Measurements from ENCODE around the gene DIAPH1. TPM values are rescaled to one million over a fixed set of nuclear protein-coding genes. Genes with fewer than 3 reads are reported as not detected.

Gene DIAPH1
- total RNA-seq, 1 experiment from 2014 or later, result 157 TPM

GRCh38 chr5:141559461-141559860 is 59.3 kb downstream of the DIAPH1 start:
- H3K4me1 ChIP-seq (replicated peaks; ENCODE audit: insufficient read depth), result peaks cover 5% of the 10 kb centered on the region; the same call in 1 of the 2 replicates
- H3K27me3 ChIP-seq (ENCODE audit: insufficient read depth, low read depth), result no peaks in the 10 kb centered on the region
- H3K4me3 ChIP-seq, result no peak overlapping the region
- no peaks in the 10 kb centered on the region for H3K9me3 ChIP-seq (ENCODE audit: insufficient read depth, low read depth)
- no peak overlapping the region for H2AFZ ChIP-seq
- no TSS peak for BruUV-seq (replicated peaks)
- peak overlapping the region; percentile 28; the same call in 1 of the 2 replicates for H3K27ac ChIP-seq
- DNase-seq, result no peak
- TF ChIP-seq EZH2 (IDR thresholded peaks at IDR 0.05; ENCODE audit: low read depth), result no peak
- TF ChIP-seq CTCF (conservative IDR thresholded peaks at IDR 0.05), result no peak
- ChIA-PET POLR2A (ENCODE audit: unreplicated experiment) (no interaction called here), CTCF (interaction anchor here (0.6 to 0.7 kb wide), 4 partner anchors 60 to 456 kb away, joined by 3 to 13 read pairs (median 4); partner anchors contain the start of gene PCDHGA12)
- peaks cover 30% of the 10 kb centered on the region for H3F3A ChIP-seq (ENCODE audit: insufficient read depth, low read depth)
- intact Hi-C loops (cut with micrococcal nuclease; ENCODE audit: unreplicated experiment), result no loop called here
- no peaks in the 10 kb centered on the region for H3K9me2 ChIP-seq (ENCODE audit: insufficient read depth)
- H3K4me2 ChIP-seq, result no peak overlapping the region
- H3K36me3 ChIP-seq (ENCODE audit: low read depth), result peaks cover 26% of the 10 kb centered on the region
- no peaks in the 10 kb centered on the region for H4K20me1 ChIP-seq (ENCODE audit: insufficient read depth)
- H3K79me2 ChIP-seq (ENCODE audit: low read depth), result no peaks in the 10 kb centered on the region

GRCh38 chr5:141558150-141558549 is 60.6 kb downstream of the DIAPH1 start:
- H3K9me3 ChIP-seq (ENCODE audit: insufficient read depth, low read depth), result no peaks in the 10 kb centered on the region
- peaks cover 16% of the 10 kb centered on the region; the same call in 1 of the 2 replicates for H3K36me3 ChIP-seq (ENCODE audit: low read depth)
- H2AFZ ChIP-seq, result no peak overlapping the region
- no peak for DNase-seq
- H3K27me3 ChIP-seq (ENCODE audit: insufficient read depth, low read depth), result no peaks in the 10 kb centered on the region
- no peaks in the 10 kb centered on the region for H4K20me1 ChIP-seq (ENCODE audit: insufficient read depth)
- intact Hi-C loops (cut with micrococcal nuclease; ENCODE audit: unreplicated experiment), result no loop called here
- no TSS peak for BruUV-seq (replicated peaks)
- H3K9me2 ChIP-seq (ENCODE audit: insufficient read depth), result no peaks in the 10 kb centered on the region
- H3K27ac ChIP-seq, result no peak overlapping the region
- TF ChIP-seq CTCF (conservative IDR thresholded peaks at IDR 0.05), result peak; percentile 44; the same call in 1 of the 2 replicates
- TF ChIP-seq EZH2 (IDR thresholded peaks at IDR 0.05; ENCODE audit: low read depth), result no peak
- POLR2A ChIA-PET (ENCODE audit: unreplicated experiment), result no interaction called here
- 0 out of 2 replicates have a peak, but pooled peaks cover 5% of the 10 kb centered on the region for H3K4me1 ChIP-seq (replicated peaks; ENCODE audit: insufficient read depth)
- H3K4me3 ChIP-seq, result no peak overlapping the region
- CTCF ChIA-PET, result interaction anchor here (0.7 to 1.5 kb wide), 5 partner anchors 137 to 386 kb away, joined by 3 to 6 read pairs (median 4); partner anchors contain the start of genes PCDHGA10 and PCDHGA11
- H3K79me2 ChIP-seq (ENCODE audit: low read depth), result no peaks in the 10 kb centered on the region
- H3F3A ChIP-seq (ENCODE audit: insufficient read depth, low read depth), result peaks cover 20% of the 10 kb centered on the region; the same call in 1 of the 2 replicates
- no peak overlapping the region for H3K4me2 ChIP-seq

GRCh38 chr5:141557681-141558136 is 61.1 kb downstream of the DIAPH1 start:
- Histone ChIP-seq H3K27ac (no peak overlapping the region), H3F3A (ENCODE audit: insufficient read depth, low read depth) (peaks cover 20% of the 10 kb centered on the region; the same call in 1 of the 2 replicates), H4K20me1 (ENCODE audit: insufficient read depth) (no peaks in the 10 kb centered on the region), H3K9me2 (ENCODE audit: insufficient read depth) (no peaks in the 10 kb centered on the region), H3K4me1 (replicated peaks; ENCODE audit: insufficient read depth) (0 out of 2 replicates have a peak, but pooled peaks cover 5% of the 10 kb centered on the region), H3K4me2 (no peak overlapping the region), H3K27me3 (ENCODE audit: insufficient read depth, low read depth) (no peaks in the 10 kb centered on the region), H2AFZ (no peak overlapping the region), H3K9me3 (ENCODE audit: insufficient read depth, low read depth) (no peaks in the 10 kb centered on the region), H3K4me3 (no peak overlapping the region), H3K79me2 (ENCODE audit: low read depth) (no peaks in the 10 kb centered on the region), H3K36me3 (ENCODE audit: low read depth) (peaks cover 11% of the 10 kb centered on the region; the same call in 1 of the 2 replicates)
- TF ChIP-seq EZH2 (IDR thresholded peaks at IDR 0.05; ENCODE audit: low read depth) (no peak), CTCF (conservative IDR thresholded peaks at IDR 0.05) (peak; percentile 93)
- CTCF ChIA-PET, result interaction anchor here (0.7 to 1.5 kb wide), 7 partner anchors 111 to 463 kb away, joined by 3 to 6 read pairs (median 4); partner anchors contain the start of genes PCDHGA10 and PCDHGA11
- DNase-seq, result peak; percentile 39 to 56
- BruUV-seq (replicated peaks), result no TSS peak
- intact Hi-C loops (cut with micrococcal nuclease; ENCODE audit: unreplicated experiment), result no loop called here
- POLR2A ChIA-PET (ENCODE audit: unreplicated experiment), result no interaction called here

Data from PC-9 (cell line).